ENCODE data around the gene MAML1.

DNA sequence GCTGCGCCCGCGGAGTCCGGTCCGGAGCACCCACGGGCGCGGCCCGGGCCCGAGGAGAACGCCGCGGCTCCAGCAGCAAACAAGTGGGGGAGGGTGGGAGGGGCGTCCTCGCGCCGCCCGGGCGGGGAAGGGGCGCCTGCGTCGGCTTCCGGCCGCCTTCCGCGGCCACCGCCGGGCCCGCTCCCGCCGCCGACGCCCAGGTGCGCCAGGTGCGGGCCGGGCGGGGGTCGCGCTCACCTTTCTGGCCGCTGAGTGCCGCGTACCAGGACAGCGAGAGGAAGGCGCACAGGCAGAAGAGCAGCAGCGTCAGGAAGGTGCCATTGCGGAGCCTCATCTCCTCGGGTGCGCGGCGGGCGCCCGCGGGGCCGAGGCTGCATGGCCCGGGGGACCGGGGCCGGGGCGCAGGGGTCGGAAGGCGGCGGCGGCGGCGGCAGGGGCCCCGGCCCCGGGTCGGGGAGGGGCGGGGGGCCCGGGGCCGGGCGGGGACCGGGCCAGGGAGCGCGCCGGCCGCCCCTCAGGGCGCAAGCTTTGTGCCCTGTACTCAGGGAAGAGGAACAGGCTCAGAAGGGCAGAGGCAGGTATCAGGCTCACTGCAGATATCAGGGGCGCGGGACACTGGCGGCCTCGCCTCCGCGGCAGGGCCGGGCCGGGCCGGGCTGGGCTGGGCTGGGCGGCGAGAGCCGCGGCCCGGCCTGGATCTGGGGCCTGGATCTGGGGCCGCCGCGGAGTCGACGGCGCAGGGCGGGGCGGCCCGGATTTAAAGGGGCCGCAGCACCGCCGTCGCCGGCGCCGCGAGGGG is 73.8 kb downstream of the MAML1 start, which contains the start of gene MGAT4B:
- TF ChIP-seq, protein P1, sequence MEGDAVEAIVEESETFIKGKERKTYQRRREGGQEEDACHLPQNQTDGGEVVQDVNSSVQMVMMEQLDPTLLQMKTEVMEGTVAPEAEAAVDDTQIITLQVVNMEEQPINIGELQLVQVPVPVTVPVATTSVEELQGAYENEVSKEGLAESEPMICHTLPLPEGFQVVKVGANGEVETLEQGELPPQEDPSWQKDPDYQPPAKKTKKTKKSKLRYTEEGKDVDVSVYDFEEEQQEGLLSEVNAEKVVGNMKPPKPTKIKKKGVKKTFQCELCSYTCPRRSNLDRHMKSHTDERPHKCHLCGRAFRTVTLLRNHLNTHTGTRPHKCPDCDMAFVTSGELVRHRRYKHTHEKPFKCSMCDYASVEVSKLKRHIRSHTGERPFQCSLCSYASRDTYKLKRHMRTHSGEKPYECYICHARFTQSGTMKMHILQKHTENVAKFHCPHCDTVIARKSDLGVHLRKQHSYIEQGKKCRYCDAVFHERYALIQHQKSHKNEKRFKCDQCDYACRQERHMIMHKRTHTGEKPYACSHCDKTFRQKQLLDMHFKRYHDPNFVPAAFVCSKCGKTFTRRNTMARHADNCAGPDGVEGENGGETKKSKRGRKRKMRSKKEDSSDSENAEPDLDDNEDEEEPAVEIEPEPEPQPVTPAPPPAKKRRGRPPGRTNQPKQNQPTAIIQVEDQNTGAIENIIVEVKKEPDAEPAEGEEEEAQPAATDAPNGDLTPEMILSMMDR (IDR thresholded peaks at IDR 0.05), result no peak
- no peak for TF ChIP-seq JAZF1 (CRISPR knock-in tag; IDR thresholded peaks at IDR 0.05)
- TF ChIP-seq ZNF138 (CRISPR knock-in tag; conservative IDR thresholded peaks at IDR 0.05), result no peak
- no peak for TF ChIP-seq CREB1 (CRISPR knock-in tag; IDR thresholded peaks at IDR 0.05)
- TF ChIP-seq HMGXB4 (CRISPR knock-in tag; IDR thresholded peaks at IDR 0.05), result no peak
- TF ChIP-seq KAT7 (CRISPR knock-in tag; IDR thresholded peaks at IDR 0.05; ENCODE audit: borderline replicate concordance), result no peak
- no peak for TF ChIP-seq ZNF121 (CRISPR knock-in tag; IDR thresholded peaks at IDR 0.05)
- TF ChIP-seq, protein P2, sequence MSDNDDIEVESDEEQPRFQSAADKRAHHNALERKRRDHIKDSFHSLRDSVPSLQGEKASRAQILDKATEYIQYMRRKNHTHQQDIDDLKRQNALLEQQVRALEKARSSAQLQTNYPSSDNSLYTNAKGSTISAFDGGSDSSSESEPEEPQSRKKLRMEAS (CRISPR knock-in tag; IDR thresholded peaks at IDR 0.05), result no peak
- no peak for TF ChIP-seq NR1H2 (CRISPR knock-in tag; IDR thresholded peaks at IDR 0.05)
- TF ChIP-seq ARID4B (CRISPR knock-in tag; IDR thresholded peaks at IDR 0.05; ENCODE audit: borderline replicate concordance), result no peak
- no peak for TF ChIP-seq USF2 (CRISPR knock-in tag; IDR thresholded peaks at IDR 0.05)
- TF ChIP-seq PRDM15 (CRISPR knock-in tag; IDR thresholded peaks at IDR 0.05), result peak; percentile 97
- TF ChIP-seq JUN (CRISPR knock-in tag; IDR thresholded peaks at IDR 0.05), result no peak

Measured in WTC11 (cell line).